Measurements from ENCODE around the gene TPRN. TPM values are rescaled to one million over a fixed set of nuclear protein-coding genes. Genes with fewer than 3 reads are reported as not detected.

The TPRN gene
- total RNA-seq, 2 donors from 2014 or later: 90.0 to 91.3 TPM

- no peak for TF ChIP-seq CTCF (IDR thresholded peaks at IDR 0.05)
- no peak for TF ChIP-seq POLR2A (IDR thresholded peaks at IDR 0.05)
- H3K9me3 ChIP-seq: no peaks in the 10 kb centered on the region
- peaks cover 0 to 5% of the 10 kb centered on the region in 2 donors for H3K27me3 ChIP-seq
- no peaks in the 10 kb centered on the region for H3K36me3 ChIP-seq (replicated peaks in 1 of 2; ENCODE audit: insufficient read depth in 1 of 2, low read depth in 2 of 2)
- DNase-seq (no peak), ATAC-seq (no peak)
- no peak overlapping the region for H3K4me3 ChIP-seq
- H3K4me1 ChIP-seq: no peaks in the 10 kb centered on the region
- no peak overlapping the region for H3K27ac ChIP-seq
- intact Hi-C loops (cut with DNase I): no loop called here
- WGBS, 2 donors: 78 to 84% methylated on average over 19 to 27 of the region's 27 CpGs
Observed at GRCh38 chr9:137148242-137148641, 52.3 kb downstream of the TPRN start.

- intact Hi-C loops (cut with DNase I): no loop called here
- H3K9me3 ChIP-seq: no peaks in the 10 kb centered on the region
- 28 to 35% methylated on average over 10 to 23 of the region's 24 CpGs for WGBS, 2 donors
- ATAC-seq: no peak
- no peak for DNase-seq
- TF ChIP-seq POLR2A (IDR thresholded peaks at IDR 0.05) (no peak), CTCF (IDR thresholded peaks at IDR 0.05) (no peak)
- peaks cover 0 to 5% of the 10 kb centered on the region in 2 donors for H3K27me3 ChIP-seq
- H3K4me3 ChIP-seq: no peak overlapping the region
- H3K27ac ChIP-seq: no peak overlapping the region
- no peaks in the 10 kb centered on the region for H3K36me3 ChIP-seq (replicated peaks in 1 of 2; ENCODE audit: insufficient read depth in 1 of 2, low read depth in 2 of 2)
- H3K4me1 ChIP-seq: no peaks in the 10 kb centered on the region
Observed at GRCh38 chr9:137147793-137148160, 52.8 kb downstream of the TPRN start.

GRCh38 chr9:137147091-137147792 is 53.3 kb downstream of the TPRN start:
- intact Hi-C loops (cut with DNase I): no loop called here
- no peak for TF ChIP-seq POLR2A (IDR thresholded peaks at IDR 0.05)
- no peak for TF ChIP-seq CTCF (IDR thresholded peaks at IDR 0.05)
- DNase-seq (no peak), ATAC-seq (no peak)
- H3K27ac ChIP-seq: no peak overlapping the region
- H3K36me3 ChIP-seq (replicated peaks in 1 of 2; ENCODE audit: insufficient read depth in 1 of 2, low read depth in 2 of 2): no peaks in the 10 kb centered on the region
- WGBS, 2 donors: 73% methylated on average over 24 to 26 of the region's 26 CpGs
- H3K9me3 ChIP-seq: no peaks in the 10 kb centered on the region
- H3K4me1 ChIP-seq: no peaks in the 10 kb centered on the region
- H3K27me3 ChIP-seq: peaks cover 0 to 5% of the 10 kb centered on the region in 2 donors
- no peak overlapping the region for H3K4me3 ChIP-seq

- Histone ChIP-seq H3K27ac (no peak overlapping the region), H3K36me3 (replicated peaks in 1 of 2; ENCODE audit: insufficient read depth in 1 of 2, low read depth in 2 of 2) (no peaks in the 10 kb centered on the region), H3K27me3 (peaks cover 0 to 5% of the 10 kb centered on the region in 2 donors), H3K9me3 (no peaks in the 10 kb centered on the region), H3K4me3 (no peak overlapping the region), H3K4me1 (no peaks in the 10 kb centered on the region)
- TF ChIP-seq CTCF (IDR thresholded peaks at IDR 0.05) (no peak), POLR2A (IDR thresholded peaks at IDR 0.05) (no peak)
- DNase-seq: no peak
- ATAC-seq: no peak
- intact Hi-C loops (cut with DNase I): no loop called here
- WGBS, 2 donors: 53 to 59% methylated on average over 3 to 8 of the region's 9 CpGs
Observed at GRCh38 chr9:137146527-137146918, 54.0 kb downstream of the TPRN start.

Measured in body of pancreas (tissue), 4 donors.